H1 (cell line): ENCODE results near the gene OGDH. TPM values are rescaled to one million over a fixed set of nuclear protein-coding genes. Genes with fewer than 3 reads are reported as not detected.

Experiments used
- CTCF ChIA-PET: fragments of 300-600 bp; sonication (Branson Sonifier 250); formaldehyde crosslinking; loops from one replicate; lab custom pipeline; 2021; ENCODE audit not compliant: partially characterized antibody; lab: Charles Lee
- POLR2A ChIA-PET: fragments of 300-600 bp; sonication (Branson Sonifier 250); formaldehyde crosslinking; loops from one replicate; lab custom pipeline; 2021; ENCODE audit warnings: inconsistent platforms; ENCODE audit not compliant: partially characterized antibody; lab: Charles Lee
- DNase-seq, 2 experiments: peaks; one replicate each; pipeline versions ENCODE4 v3.0.0 to v3.0.0-alpha.2; 2010 to 2022; ENCODE audit warnings: low spot score in 2 of 2, low read depth in 1 of 2, mixed read lengths in 1 of 2
- FAIRE-seq: peaks from 2 replicates; lab custom pipeline; 2011; peaks lifted over from hg19 to GRCh38; lab: Jason Lieb, UNC
- H2AFZ ChIP-seq: 2 replicates; pipeline ENCODE4 v1.8.1; 2012; ENCODE audit warnings: low read length, inconsistent platforms
- H2AK5ac ChIP-seq: 2 replicates; pipeline ENCODE4 v1.6.1; 2013; ENCODE audit warnings: low read depth, low read length
- H2BK120ac ChIP-seq: replicated peaks from 2 replicates; pipeline ENCODE3; 2013; ENCODE audit warnings: low read depth, low read length, inconsistent platforms
- H2BK12ac ChIP-seq: 2 replicates; pipeline ENCODE4 v1.6.1; 2013; ENCODE audit warnings: low read depth, low read length
- H2BK15ac ChIP-seq: 2 replicates; pipeline ENCODE4 v1.6.1; 2013; ENCODE audit warnings: low read length
- H2BK20ac ChIP-seq: 2 replicates; pipeline ENCODE4 v1.6.1; 2013; ENCODE audit warnings: low read length
- H2BK5ac ChIP-seq: 2 replicates; pipeline ENCODE4 v1.6.1; 2013; ENCODE audit warnings: low read depth, low read length
- H3K14ac ChIP-seq: 2 replicates; pipeline ENCODE4 v1.6.1; 2013; ENCODE audit warnings: inconsistent platforms; ENCODE audit not compliant: insufficient read length
- H3K18ac ChIP-seq: 2 replicates; pipeline ENCODE4 v1.6.1; 2013; ENCODE audit warnings: low read length; ENCODE audit errors: extremely low read depth
- H3K23ac ChIP-seq: 2 replicates; pipeline ENCODE4 v1.6.1; 2013; ENCODE audit warnings: inconsistent platforms; ENCODE audit not compliant: insufficient read length
- H3K23me2 ChIP-seq: 2 replicates; pipeline ENCODE4 v1.6.1; 2013; ENCODE audit warnings: low read depth, low read length
- H3K27ac ChIP-seq: 2 replicates; pipeline ENCODE4 v1.6.1; 2011; ENCODE audit warnings: low read depth, low read length, inconsistent platforms
- H3K27me3 ChIP-seq, 4 experiments: replicated peaks in 1 of 4; 1 replicate in 1 of 4; 2 replicates in 3 of 4; pipeline versions ENCODE4 v1.6.1 to v1.8.1; 2011 to 2013; ENCODE audit warnings: low read length in 3 of 4, mild to moderate bottlenecking in 3 of 4, inconsistent platforms in 2 of 4, mixed read lengths in 2 of 4, moderate library complexity in 1 of 4; ENCODE audit not compliant: control insufficient read depth in 3 of 4, insufficient read depth in 3 of 4; ENCODE audit errors: extremely low read depth in 1 of 4
- H3K36me3 ChIP-seq, 4 experiments: 2 replicates each; pipeline versions ENCODE4 v1.6.1 to v1.8.1; 2011 to 2013; ENCODE audit warnings: mild to moderate bottlenecking in 4 of 4, low read length in 3 of 4, moderate library complexity in 2 of 4, control low read depth in 1 of 4, inconsistent platforms in 1 of 4; ENCODE audit not compliant: insufficient read depth in 4 of 4, control insufficient read depth in 2 of 4
- H3K4ac ChIP-seq: replicated peaks from 2 replicates; pipeline ENCODE3; 2013; ENCODE audit warnings: low read length, low read depth, mixed read lengths, inconsistent platforms; ENCODE audit not compliant: insufficient read length
- H3K4me1 ChIP-seq, 4 experiments: replicated peaks in 1 of 4; 1 replicate in 1 of 4; 2 replicates in 3 of 4; pipeline versions ENCODE4 v1.6.1 to v1.8.1; 2011 to 2013; ENCODE audit warnings: low read length in 3 of 4, inconsistent platforms in 2 of 4, mixed read lengths in 1 of 4; ENCODE audit not compliant: insufficient read depth in 4 of 4, control insufficient read depth in 3 of 4
- H3K4me2 ChIP-seq, 2 experiments: 2 replicates each; pipeline versions ENCODE4 v1.6.1 to v1.8.1; 2011 to 2013; ENCODE audit warnings: low read depth in 2 of 2, low read length in 2 of 2, control low read depth in 1 of 2, inconsistent platforms in 1 of 2, mild to moderate bottlenecking in 1 of 2; ENCODE audit not compliant: insufficient read depth in 1 of 2
- H3K4me3 ChIP-seq, 4 experiments: fragments of 200-600, 300-600 bp in 1 of 4; sonication (generic), shearing (Covaris generic), sonication (Bioruptor Twin) in 1 of 4; 2 replicates each; pipeline versions ENCODE4 v1.5.1 to v1.8.1; 2011 to 2016; ENCODE audit warnings: low read length in 4 of 4, low read depth in 3 of 4, control low read depth in 2 of 4, inconsistent platforms in 2 of 4, mild to moderate bottlenecking in 2 of 4, mixed read lengths in 1 of 4, moderate library complexity in 1 of 4; ENCODE audit not compliant: insufficient read depth in 2 of 4; ENCODE audit errors: extremely low read depth in 1 of 4
- H3K56ac ChIP-seq: replicated peaks from 2 replicates; pipeline ENCODE3; 2013; ENCODE audit warnings: low read depth, mild to moderate bottlenecking, mixed read lengths, low read length, inconsistent platforms; ENCODE audit not compliant: insufficient read length
- H3K79me1 ChIP-seq: 2 replicates; pipeline ENCODE4 v1.6.1; 2013; ENCODE audit warnings: low read depth, low read length, control low read depth
- H3K79me2 ChIP-seq, 2 experiments: 2 replicates each; pipeline versions ENCODE4 v1.6.1 to v1.8.1; 2012 to 2013; ENCODE audit warnings: low read length in 2 of 2, mild to moderate bottlenecking in 2 of 2, inconsistent platforms in 1 of 2; ENCODE audit not compliant: insufficient read depth in 2 of 2, control insufficient read depth in 1 of 2
- H3K9ac ChIP-seq, 4 experiments: replicated peaks in 1 of 4; 1 replicate in 1 of 4; 2 replicates in 3 of 4; pipeline versions ENCODE4 v1.6.1 to v1.8.1; 2011 to 2013; ENCODE audit warnings: low read depth in 3 of 4, low read length in 3 of 4, control low read depth in 2 of 4, mild to moderate bottlenecking in 2 of 4, moderate library complexity in 2 of 4, inconsistent platforms in 1 of 4; ENCODE audit errors: extremely low read depth in 1 of 4
- H3K9me3 ChIP-seq, 2 experiments: 2 replicates each; pipeline versions ENCODE4 v1.6.1 to v1.8.1; 2012 to 2013; ENCODE audit warnings: mild to moderate bottlenecking in 2 of 2, moderate library complexity in 2 of 2, control low read depth in 1 of 2, inconsistent platforms in 1 of 2, low read depth in 1 of 2, low read length in 1 of 2, mixed read lengths in 1 of 2; ENCODE audit not compliant: insufficient read depth in 2 of 2
- H4K20me1 ChIP-seq, 2 experiments: replicated peaks in 1 of 2; 2 replicates each; pipeline versions ENCODE3 to v1.8.1; 2011 to 2013; ENCODE audit warnings: inconsistent platforms in 2 of 2, low read length in 2 of 2, mild to moderate bottlenecking in 1 of 2; ENCODE audit not compliant: insufficient read depth in 2 of 2, control insufficient read depth in 1 of 2
- H4K5ac ChIP-seq: 2 replicates; pipeline ENCODE4 v1.6.1; 2013; ENCODE audit warnings: low read length, low read depth, mixed read lengths, inconsistent platforms; ENCODE audit not compliant: insufficient read length
- H4K8ac ChIP-seq: 2 replicates; pipeline ENCODE4 v1.8.0; 2013; ENCODE audit warnings: mild to moderate bottlenecking, moderate library complexity, low read length, inconsistent platforms; ENCODE audit not compliant: insufficient read depth; ENCODE audit errors: extremely low read depth
- H4K91ac ChIP-seq: replicated peaks from 2 replicates; pipeline ENCODE3; 2013; ENCODE audit warnings: low read length, mixed read lengths, inconsistent platforms; ENCODE audit not compliant: insufficient read length
- ASH2L ChIP-seq: fragments of 200-600, 300-600 bp; sonication (generic); IDR thresholded peaks from one replicate; pipeline ENCODE4 v1.7.1; 2017; ENCODE audit warnings: low read length
- BRCA1 ChIP-seq: IDR thresholded peaks from 2 replicates; pipeline ENCODE4 v1.6.1; 2012; ENCODE audit warnings: low read depth, low read length, improper control_type of control experiment
- EP300 ChIP-seq, 2 experiments: IDR thresholded peaks; 1 replicate in 1 of 2; 2 replicates in 1 of 2; pipeline ENCODE4 v1.6.1; 2011 to 2012; ENCODE audit warnings: low read depth in 2 of 2, low read length in 2 of 2, mild to moderate bottlenecking in 2 of 2, borderline replicate concordance in 1 of 2, inconsistent platforms in 1 of 2, moderate library complexity in 1 of 2
- HDAC6 ChIP-seq: IDR thresholded peaks from one replicate; pipeline ENCODE4 v1.7.1; 2012; ENCODE audit warnings: low read depth, mild to moderate bottlenecking, inconsistent platforms, low read length, moderate library complexity
- MAFK ChIP-seq: IDR thresholded peaks from 2 replicates; pipeline ENCODE4 v1.6.1; 2012; ENCODE audit warnings: low read depth, mild to moderate bottlenecking, improper control_type of control experiment, low read length
- MAX ChIP-seq: IDR thresholded peaks from 2 replicates; pipeline ENCODE4 v1.6.1; 2012; ENCODE audit warnings: inconsistent platforms
- NANOG ChIP-seq: IDR thresholded peaks from 2 replicates; pipeline ENCODE4 v1.6.1; 2011; ENCODE audit warnings: low read length, low read depth, mild to moderate bottlenecking, inconsistent platforms; ENCODE audit not compliant: insufficient read depth, poor library complexity, severe bottlenecking
- RAD21 ChIP-seq, 2 experiments: IDR thresholded peaks in 1 of 2; conservative IDR thresholded peaks in 1 of 2; 2 replicates each; pipeline ENCODE4 v1.6.1; 2011; ENCODE audit warnings: low read depth in 2 of 2, low read length in 2 of 2, improper control_type of control experiment in 1 of 2, inconsistent platforms in 1 of 2, mild to moderate bottlenecking in 1 of 2, moderate library complexity in 1 of 2
- ZNF274 ChIP-seq: IDR thresholded peaks from 2 replicates; pipeline ENCODE4 v1.7.0; 2012; ENCODE audit warnings: low read length, borderline replicate concordance; ENCODE audit errors: extremely low read depth
- WGBS, 2 experiments: shearing (Covaris generic) in 1 of 2; methylation state at CpG; one replicate each; pipeline versions ENCODE4 v1.1.6 to v1.1.7; 2013 to 2015; ENCODE audit warnings: low lambda C conversion rate in 2 of 2, mixed read lengths in 2 of 2, inconsistent platforms in 1 of 2, low coverage in 1 of 2, missing lambda C conversion rate in 1 of 2; ENCODE audit not compliant: insufficient replicate concordance in 2 of 2, insufficient coverage in 1 of 2, insufficient read length in 1 of 2; ENCODE audit errors: extremely low coverage in 1 of 2, missing lambda C conversion rate in 1 of 2; 5-methylcytosine and 5-hydroxymethylcytosine counted together
- polyA plus RNA-seq, 7 experiments: library from polyadenylated mRNA; depleted of rRNA in 3 of 7; stranded (reverse) in 5 of 7; unstranded in 2 of 7; fragments of >200 nt in 5 of 7; fragments of 200-250 nt in 2 of 7; gene quantifications; 1 replicate in 5 of 7; 2 replicates in 1 of 7; 4 replicates in 1 of 7; pipeline versions ENCODE4 v1.2.1 to v1.2.3, GENCODE V29; 2011 to 2013; ENCODE audit warnings: missing spikeins in 2 of 7, mixed read lengths in 2 of 7
- total RNA-seq: library from RNA; stranded (reverse); fragmentation: NEBNext Ultra II Directional; extraction: Animal tissue kit (Norgen Biotek cat#: 25700); gene quantifications from 2 replicates; pipeline ENCODE4 v1.2.1, GENCODE V29; 2021
- TF ChIP-seq, protein P1 (sequence below): IDR thresholded peaks from 2 replicates; pipeline ENCODE4 v1.6.1; 2012; ENCODE audit warnings: inconsistent platforms

The OGDH gene
- total and polyA plus RNA-seq, 2 of the 8 experiments (the other 6 are each of a cell fraction or from before 2014, with no cell fraction given) = 71.6 to 91.6 TPM

DNA sequence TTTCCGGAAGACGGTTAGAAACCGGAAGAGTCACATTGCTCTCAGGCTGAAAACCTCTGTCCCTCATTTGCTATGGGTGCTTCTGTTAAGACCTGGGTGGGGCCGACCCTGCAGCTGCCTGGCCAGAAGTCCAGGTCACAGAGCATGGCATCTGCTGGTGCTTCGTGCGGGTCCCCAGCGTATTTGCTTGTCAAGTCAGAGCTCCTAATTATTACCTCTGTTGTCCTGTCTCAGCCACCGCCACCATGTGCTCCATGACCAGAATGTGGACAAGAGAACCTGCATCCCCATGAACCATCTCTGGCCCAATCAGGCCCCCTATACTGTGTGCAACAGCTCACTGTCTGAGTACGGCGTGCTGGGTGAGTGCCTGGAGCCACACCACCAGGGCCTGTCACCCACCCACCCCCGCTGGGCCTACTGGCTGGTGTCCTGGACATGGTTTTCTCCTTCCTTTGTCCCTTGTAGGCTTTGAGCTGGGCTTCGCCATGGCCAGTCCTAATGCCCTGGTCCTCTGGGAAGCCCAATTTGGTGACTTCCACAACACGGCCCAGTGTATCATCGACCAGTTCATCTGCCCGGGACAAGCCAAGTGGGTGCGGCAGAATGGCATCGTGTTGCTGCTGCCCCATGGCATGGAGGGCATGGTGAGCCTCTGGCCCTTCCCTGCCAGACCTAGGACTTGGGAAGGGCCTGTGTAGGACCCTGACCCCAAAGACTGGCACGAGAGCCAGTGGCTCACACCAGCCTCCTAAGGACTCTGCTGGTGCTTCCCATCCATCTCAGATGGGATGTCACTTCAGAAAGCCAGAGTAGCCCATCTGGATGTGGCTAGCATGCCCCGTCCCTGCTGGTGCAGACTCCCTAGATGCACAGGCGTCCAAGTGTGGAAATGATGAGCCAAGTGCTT lies 91.0 kb downstream of the OGDH start:
- Histone ChIP-seq H2AK5ac (no peak overlapping the region), H3K9ac (no peak overlapping the region), H3K23ac (no peak overlapping the region), H3K4me2 (no peak overlapping the region), H3K4me1 (no peaks in the 10 kb centered on the region), H3K9me3 (no peaks in the 10 kb centered on the region), H3K14ac (no peak overlapping the region), H3K23me2 (no peaks in the 10 kb centered on the region), H4K20me1 (peaks cover 0 to 8% of the 10 kb centered on the region in 2 experiments), H2BK12ac (no peak overlapping the region), H3K27me3 (no peaks in the 10 kb centered on the region), H2AFZ (no peak overlapping the region), H3K36me3 (peaks cover 13 to 45% (median 26%) of the 10 kb centered on the region in 4 experiments), H2BK120ac (no peak overlapping the region), H3K79me1 (no peaks in the 10 kb centered on the region), H3K4ac (no peak overlapping the region), H3K27ac (no peak overlapping the region), H4K8ac (no peak overlapping the region), H3K56ac (no peak overlapping the region), H3K18ac (no peak overlapping the region), H4K5ac (no peak overlapping the region), H2BK15ac (no peak overlapping the region), H3K79me2 (no peaks in the 10 kb centered on the region), H2BK5ac (no peak overlapping the region; the same call in 1 of the 2 replicates), H3K4me3 (no peak overlapping the region), H2BK20ac (no peak overlapping the region), H4K91ac (no peak overlapping the region)
- DNase-seq (no peak), FAIRE-seq (no peak)
- CTCF ChIA-PET = interaction anchor here (0.6 to 1.0 kb wide), 2 partner anchors 8 to 13 kb away, joined by 3 read pairs; no protein-coding TSS in a partner anchor
- 89% methylated on average over 20 of the region's 20 CpGs; no CpG with 5 or more reads in 1 of the 2 experiments for WGBS, 2 experiments
- POLR2A ChIA-PET = no interaction called here
- no peak for TF ChIP-seq BRCA1
- no peak for TF ChIP-seq EP300 (IDR thresholded peaks at IDR 0.05; ENCODE audit: borderline replicate concordance in 1 of 2, low read depth in 2 of 2, low read length in 2 of 2)
- TF ChIP-seq MAX = no peak
- TF ChIP-seq HDAC6 = no peak
- no peak for TF ChIP-seq MAFK
- TF ChIP-seq ASH2L = no peak
- no peak for TF ChIP-seq ZNF274
- no peak for TF ChIP-seq RAD21 (IDR thresholded peaks at IDR 0.05 in 1 of 2, conservative IDR thresholded peaks at IDR 0.05 in 1 of 2; ENCODE audit: low read depth in 2 of 2, low read length in 2 of 2)
- TF ChIP-seq, protein P1, sequence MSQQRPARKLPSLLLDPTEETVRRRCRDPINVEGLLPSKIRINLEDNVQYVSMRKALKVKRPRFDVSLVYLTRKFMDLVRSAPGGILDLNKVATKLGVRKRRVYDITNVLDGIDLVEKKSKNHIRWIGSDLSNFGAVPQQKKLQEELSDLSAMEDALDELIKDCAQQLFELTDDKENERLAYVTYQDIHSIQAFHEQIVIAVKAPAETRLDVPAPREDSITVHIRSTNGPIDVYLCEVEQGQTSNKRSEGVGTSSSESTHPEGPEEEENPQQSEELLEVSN = no peak
- TF ChIP-seq NANOG = no peak
